HG03066 (cell line): ENCODE measurements around the gene SELENOM.

Experiments
- ATAC-seq: cut with Tn5 transposase; IDR thresholded peaks from one replicate; pipeline ENCODE4 v1.9.1; 2021; ENCODE audit warnings: low read depth; ENCODE audit not compliant: unreplicated experiment

The SELENOM gene

GRCh38 chr22:31093086-31093850, 14.1 kb downstream of the SELENOM start:
- ATAC-seq = no peak

- ATAC-seq = no peak
These were observed 15.2 kb downstream of the SELENOM start for GRCh38 chr22:31092161-31092560.

- no peak for ATAC-seq
These were observed 16.0 kb downstream of the SELENOM start for GRCh38 chr22:31091106-31091975.

- no peak for ATAC-seq
These were observed 16.9 kb downstream of the SELENOM start for GRCh38 chr22:31090217-31091085.

- ATAC-seq = no peak
These were observed 17.9 kb downstream of the SELENOM start for GRCh38 chr22:31089160-31090100.

GRCh38 chr22:31088233-31088986, 19.0 kb downstream of the SELENOM start:
- ATAC-seq = no peak

GRCh38 chr22:31087744-31088215, 19.6 kb downstream of the SELENOM start:
- no peak for ATAC-seq

GRCh38 chr22:31086703-31087330, 20.6 kb downstream of the SELENOM start:
- no peak for ATAC-seq

- ATAC-seq = no peak
These were observed 21.4 kb downstream of the SELENOM start for GRCh38 chr22:31085928-31086327.

- ATAC-seq = no peak
These were observed 21.9 kb downstream of the SELENOM start for GRCh38 chr22:31085493-31085824.

- peak; percentile 55 for ATAC-seq
These were observed 22.4 kb downstream of the SELENOM start for GRCh38 chr22:31084811-31085492.

- ATAC-seq = no peak
These were observed 23.2 kb downstream of the SELENOM start for GRCh38 chr22:31083923-31084810.

GRCh38 chr22:31083377-31083768, 24.0 kb downstream of the SELENOM start:
- no peak for ATAC-seq

GRCh38 chr22:31082606-31083376, 24.6 kb downstream of the SELENOM start:
- ATAC-seq = no peak

GRCh38 chr22:31081963-31082605, 25.3 kb downstream of the SELENOM start:
- no peak for ATAC-seq
